ENCODE results near the gene ITSN2.

DNA sequence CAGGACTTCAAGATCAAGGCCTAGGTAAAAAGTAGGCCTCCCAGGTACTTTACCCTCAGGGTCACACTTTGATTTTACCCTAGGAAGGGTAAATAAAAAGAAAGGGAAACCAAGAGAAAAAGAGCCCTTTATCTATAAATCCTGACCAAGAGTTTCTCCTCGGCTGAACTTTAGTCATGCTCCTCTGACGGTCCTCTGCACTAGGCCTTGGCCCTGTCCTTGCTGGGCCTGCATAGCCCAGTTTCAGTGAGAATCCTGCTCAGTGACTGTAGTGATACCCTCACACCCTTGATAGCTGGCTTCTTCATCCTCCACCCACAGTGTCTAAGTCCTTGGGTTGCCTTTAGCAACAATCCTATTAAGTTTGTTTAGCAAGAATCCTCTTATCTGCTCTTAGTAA, 20.5 kb upstream of the ITSN2 start:
- TF ChIP-seq, protein P1, sequence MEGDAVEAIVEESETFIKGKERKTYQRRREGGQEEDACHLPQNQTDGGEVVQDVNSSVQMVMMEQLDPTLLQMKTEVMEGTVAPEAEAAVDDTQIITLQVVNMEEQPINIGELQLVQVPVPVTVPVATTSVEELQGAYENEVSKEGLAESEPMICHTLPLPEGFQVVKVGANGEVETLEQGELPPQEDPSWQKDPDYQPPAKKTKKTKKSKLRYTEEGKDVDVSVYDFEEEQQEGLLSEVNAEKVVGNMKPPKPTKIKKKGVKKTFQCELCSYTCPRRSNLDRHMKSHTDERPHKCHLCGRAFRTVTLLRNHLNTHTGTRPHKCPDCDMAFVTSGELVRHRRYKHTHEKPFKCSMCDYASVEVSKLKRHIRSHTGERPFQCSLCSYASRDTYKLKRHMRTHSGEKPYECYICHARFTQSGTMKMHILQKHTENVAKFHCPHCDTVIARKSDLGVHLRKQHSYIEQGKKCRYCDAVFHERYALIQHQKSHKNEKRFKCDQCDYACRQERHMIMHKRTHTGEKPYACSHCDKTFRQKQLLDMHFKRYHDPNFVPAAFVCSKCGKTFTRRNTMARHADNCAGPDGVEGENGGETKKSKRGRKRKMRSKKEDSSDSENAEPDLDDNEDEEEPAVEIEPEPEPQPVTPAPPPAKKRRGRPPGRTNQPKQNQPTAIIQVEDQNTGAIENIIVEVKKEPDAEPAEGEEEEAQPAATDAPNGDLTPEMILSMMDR (conservative IDR thresholded peaks at IDR 0.05 in 1 of 2, IDR thresholded peaks at IDR 0.05 in 1 of 2; ENCODE audit: low read depth in 1 of 2, low read length in 2 of 2) = no peak
- no peak for TF ChIP-seq EZH2 (IDR thresholded peaks at IDR 0.05; ENCODE audit: low read length, missing control alignments)
